ENCODE measurements around the gene STAU1.
"Not testable (repeated sequence)": the region's sequence is repeated elsewhere in the genome, so short reads cannot be mapped to it uniquely, and the experiment has no call there.

STAU1 gene

GRCh38 chr20:49091104-49091503, 97.0 kb downstream of the STAU1 start:
- in situ Hi-C loops (cut with MboI; ENCODE audit: low sequenced_read_pairs) = no loop called here

- in situ Hi-C loops (cut with MboI; ENCODE audit: low sequenced_read_pairs) = not testable (repeated sequence)
Observed at GRCh38 chr20:49082295-49082694, 105.8 kb downstream of the STAU1 start.

- in situ Hi-C loops (cut with MboI; ENCODE audit: low sequenced_read_pairs) = no loop called here
Observed at GRCh38 chr20:49078310-49078709, 109.8 kb downstream of the STAU1 start.

GRCh38 chr20:49074521-49074920, 113.6 kb downstream of the STAU1 start:
- in situ Hi-C loops (cut with MboI; ENCODE audit: low sequenced_read_pairs) = no loop called here
